VCaP (cell line): ENCODE results near the gene CCDC102A.

Source experiments
- H3K27ac ChIP-seq: fragments of 450-650 bp; 2 replicates; pipeline ENCODE4 v1.5.1; 2017
- TF ChIP-seq, protein P1 (sequence below): fragments of 450-650 bp; conservative IDR thresholded peaks from 2 replicates; pipeline ENCODE4 v1.5.1; 2017; ENCODE audit warnings: mild to moderate bottlenecking, moderate library complexity

CCDC102A gene

DNA sequence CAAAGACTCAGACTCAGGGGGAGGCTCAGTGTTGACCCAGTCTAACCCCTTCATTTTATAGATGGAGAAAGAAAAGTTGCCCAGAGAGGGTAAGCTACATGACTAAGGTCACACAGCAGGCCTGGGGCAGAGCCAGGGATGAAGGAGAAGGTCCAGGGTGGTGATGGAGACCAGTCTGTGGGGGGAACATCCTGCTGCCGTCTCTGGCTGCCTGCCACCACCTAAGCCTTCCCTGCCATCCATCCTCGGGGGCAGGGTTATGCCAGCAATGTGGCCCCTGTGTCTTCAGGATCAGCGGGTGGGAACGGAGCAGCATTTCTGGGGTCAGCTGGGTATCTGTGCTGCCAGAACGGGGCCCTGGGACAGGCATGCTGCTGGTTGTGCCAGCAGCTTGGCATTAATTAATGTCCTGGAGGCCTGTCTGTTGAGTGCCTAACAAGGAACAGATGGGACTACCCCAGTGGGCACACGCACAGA lies 55.6 kb downstream of the CCDC102A start:
- TF ChIP-seq, protein P1, sequence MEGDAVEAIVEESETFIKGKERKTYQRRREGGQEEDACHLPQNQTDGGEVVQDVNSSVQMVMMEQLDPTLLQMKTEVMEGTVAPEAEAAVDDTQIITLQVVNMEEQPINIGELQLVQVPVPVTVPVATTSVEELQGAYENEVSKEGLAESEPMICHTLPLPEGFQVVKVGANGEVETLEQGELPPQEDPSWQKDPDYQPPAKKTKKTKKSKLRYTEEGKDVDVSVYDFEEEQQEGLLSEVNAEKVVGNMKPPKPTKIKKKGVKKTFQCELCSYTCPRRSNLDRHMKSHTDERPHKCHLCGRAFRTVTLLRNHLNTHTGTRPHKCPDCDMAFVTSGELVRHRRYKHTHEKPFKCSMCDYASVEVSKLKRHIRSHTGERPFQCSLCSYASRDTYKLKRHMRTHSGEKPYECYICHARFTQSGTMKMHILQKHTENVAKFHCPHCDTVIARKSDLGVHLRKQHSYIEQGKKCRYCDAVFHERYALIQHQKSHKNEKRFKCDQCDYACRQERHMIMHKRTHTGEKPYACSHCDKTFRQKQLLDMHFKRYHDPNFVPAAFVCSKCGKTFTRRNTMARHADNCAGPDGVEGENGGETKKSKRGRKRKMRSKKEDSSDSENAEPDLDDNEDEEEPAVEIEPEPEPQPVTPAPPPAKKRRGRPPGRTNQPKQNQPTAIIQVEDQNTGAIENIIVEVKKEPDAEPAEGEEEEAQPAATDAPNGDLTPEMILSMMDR = no peak
- H3K27ac ChIP-seq = no peak overlapping the region

DNA sequence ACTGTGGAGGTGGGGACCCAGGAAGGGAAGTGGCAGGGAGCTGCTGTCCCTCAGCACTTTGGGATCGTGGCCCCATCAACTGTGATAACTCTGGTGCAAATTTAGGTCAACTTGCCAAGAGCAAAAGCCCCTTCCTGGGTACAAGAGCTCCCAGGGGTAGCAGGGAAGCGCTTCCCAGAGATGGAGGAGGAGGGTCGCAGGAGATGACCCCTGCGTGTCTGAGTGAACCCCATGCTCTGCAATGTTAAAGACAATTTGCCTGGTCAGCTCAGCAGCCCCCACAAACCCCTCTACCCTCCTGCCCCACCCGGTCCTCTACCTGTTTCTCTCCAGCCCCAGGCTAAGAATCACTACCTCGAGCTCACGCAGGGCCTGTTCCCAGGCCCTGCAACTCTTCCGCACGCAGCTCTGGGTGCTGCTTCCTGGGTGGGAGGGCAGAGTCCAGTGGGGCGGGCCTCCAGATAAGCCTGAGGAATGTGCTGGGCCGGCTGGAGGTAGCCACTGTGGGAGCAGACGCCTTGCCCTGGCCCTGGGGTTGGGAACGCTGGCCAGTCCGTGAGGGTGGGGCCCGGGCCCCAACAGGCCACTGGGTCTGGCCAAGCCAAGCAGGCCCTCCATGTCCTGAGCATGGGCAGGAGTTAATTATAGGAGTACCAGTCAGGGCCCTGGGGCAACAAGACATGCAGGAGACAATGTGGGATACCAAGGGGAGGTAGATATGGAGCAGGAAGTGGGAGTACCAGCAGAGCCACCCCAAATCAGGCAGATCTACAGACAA lies 56.2 kb downstream of the CCDC102A start:
- TF ChIP-seq, protein P1 = no peak

DNA sequence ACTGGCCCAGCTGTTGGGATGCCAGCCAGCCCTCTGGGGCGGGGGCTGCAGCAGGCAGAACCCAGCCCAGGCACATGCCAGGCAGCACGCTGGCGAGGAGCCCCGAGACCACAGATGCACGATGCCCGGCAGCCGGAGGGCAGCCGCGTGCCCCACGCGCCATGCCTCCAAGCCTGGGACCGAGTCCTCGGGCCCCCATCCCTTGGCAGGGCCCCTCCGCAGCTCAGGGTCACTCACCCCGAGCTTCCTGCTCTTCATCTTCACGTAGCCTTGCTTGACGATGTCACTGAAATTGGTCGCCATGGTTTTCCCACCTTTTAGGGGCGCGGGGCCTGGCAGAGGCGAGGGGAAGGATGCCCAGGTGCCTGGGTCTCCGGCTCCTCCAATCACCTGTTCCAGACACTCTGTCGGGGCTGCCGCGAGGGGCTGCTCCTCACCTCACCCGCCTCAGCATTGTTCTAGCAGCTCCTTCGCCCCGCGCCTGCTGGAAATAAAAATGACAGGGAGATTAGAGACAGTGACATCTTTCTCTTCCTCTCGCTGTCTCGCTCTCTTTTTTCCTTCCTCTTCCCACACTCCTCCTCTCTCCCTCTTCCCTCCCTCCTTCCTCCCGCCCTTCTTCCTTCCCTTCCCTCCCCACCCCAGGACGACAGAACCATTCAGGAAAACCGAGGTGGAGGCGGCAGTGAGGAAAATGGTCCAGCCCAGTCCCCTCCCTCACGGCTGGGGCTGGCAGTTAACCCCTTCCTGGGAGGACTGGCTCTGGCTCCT lies 57.0 kb downstream of the CCDC102A start:
- no peak overlapping the region for H3K27ac ChIP-seq

More for the DNA sequence above, 56.2 kb downstream of the CCDC102A start:
- no peak overlapping the region for H3K27ac ChIP-seq

DNA sequence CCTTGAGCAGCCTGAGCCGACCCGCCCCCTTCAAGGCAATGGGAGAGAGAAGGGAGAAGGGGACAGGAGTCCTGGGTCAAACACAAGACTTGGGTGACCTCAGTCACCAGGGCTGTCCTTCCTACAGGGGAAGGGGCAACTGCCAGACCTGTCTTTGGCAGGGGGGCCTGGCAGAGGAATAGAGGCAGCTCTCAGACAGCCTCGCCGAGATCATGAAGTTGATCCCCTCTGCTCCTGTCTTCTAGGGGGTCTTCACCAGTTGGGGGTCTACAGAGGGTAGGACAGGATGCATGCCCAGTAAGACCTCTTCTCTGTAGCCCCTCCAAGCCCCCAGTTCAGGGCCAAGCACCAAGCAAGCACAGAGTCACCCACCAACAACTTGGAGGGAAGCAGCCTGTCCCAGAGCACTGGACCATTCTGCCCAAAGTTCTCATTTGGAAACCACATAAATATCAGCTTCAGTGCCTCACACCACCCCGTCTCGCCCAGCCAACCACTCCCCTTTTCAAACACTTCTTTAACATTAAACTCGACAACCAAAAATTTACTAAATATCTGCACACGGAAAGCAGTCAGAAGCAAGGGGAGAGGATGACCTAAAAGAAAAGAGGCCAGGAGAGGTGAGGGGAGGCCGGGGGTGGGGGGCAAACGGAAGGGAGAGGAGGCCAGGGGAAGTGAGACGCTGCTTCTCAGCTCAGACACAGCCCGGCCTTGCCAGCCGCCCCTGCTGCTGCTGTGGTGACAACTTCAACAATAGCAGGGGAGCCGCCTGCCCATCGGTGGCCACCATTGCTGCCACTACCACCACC lies 57.8 kb downstream of the CCDC102A start:
- H3K27ac ChIP-seq = no peak overlapping the region
- TF ChIP-seq, protein P1 = no peak

More for the DNA sequence above, 57.0 kb downstream of the CCDC102A start:
- TF ChIP-seq, protein P1 = no peak

DNA sequence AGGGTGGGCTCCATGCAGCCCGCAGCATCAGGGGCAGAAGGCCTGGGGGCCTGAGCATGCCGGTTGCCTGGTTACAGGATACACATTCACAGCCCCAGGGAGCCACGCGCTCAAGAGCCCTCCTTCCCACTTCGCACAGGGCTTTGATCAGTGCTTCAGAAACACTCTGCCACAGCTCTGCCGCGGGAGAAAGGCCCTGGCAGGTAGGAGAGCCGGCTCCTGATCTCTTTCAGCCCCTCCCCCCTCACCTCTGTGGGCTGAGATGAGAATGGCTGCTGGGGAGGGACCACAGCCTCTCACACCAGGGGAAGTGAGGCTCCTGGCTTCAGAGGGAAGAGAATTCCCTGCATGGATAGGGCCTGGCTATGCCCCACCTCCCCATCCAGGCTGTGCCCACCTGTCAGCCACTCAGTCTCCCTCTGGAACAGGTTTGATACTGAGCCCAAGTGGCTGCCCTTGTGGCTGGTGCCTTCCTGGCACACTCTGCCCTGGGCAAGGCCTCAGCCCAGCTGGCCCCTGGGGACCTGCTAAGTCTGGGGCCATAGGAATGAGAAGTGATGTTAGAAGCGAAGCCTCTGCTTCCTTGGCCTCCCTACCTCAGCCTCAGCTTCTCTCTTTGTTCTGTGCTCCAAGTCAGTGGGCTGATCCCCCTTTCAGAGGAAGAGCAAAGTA lies 58.7 kb downstream of the CCDC102A start:
- H3K27ac ChIP-seq = no peak overlapping the region
- TF ChIP-seq, protein P1 = no peak

DNA sequence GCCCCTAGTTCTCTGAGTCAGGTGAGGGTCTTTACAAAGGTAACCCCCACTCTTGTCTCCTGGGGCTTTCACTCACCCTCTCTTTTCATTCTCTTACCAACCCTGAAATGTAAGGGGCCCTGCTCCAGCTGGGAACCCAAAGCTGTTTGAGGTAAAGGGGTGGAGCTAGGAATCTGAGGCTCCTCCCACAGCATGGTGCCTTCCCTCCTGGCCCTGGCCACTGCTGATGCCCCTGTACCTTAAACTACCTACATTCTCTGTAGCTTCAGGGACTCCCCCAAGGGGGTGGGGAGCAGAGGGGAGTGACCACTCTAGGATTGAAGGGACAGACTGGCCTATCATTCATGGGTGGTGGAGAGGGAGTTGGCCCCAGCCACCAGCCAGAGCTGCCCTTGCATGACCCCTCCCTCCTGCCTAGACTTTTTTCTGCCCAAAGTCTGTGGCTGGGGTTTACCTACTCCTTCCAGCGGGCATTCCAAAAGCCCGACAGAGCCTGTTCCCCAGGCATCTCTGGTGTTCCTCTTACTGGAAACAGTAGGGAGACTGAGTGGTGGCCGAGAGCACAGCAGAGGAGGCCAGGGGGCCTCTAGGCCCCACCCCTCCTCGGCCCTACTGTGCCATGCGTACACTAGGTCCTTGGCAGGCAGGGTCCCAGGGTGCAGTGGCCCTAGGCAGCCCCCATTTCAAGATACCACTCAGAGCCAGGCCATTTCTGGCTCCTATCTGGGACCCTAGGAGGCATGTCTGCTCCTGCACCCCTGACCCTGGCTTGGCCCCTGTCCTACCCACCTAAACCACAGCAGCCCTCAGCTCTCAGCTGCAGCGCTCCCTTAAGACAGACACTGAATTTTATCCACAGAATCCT lies 59.6 kb downstream of the CCDC102A start:
- no peak overlapping the region for H3K27ac ChIP-seq
- TF ChIP-seq, protein P1 = no peak
